Smooth muscle cell (in vitro differentiated cells): Measurements from ENCODE around the gene GATAD2A. TPM values are rescaled to one million over a fixed set of nuclear protein-coding genes. Genes with fewer than 3 reads are reported as not detected.

Experiments used
- DNase-seq: peaks from one replicate; lab custom pipeline; 2025; ENCODE audit not compliant: unreplicated experiment; lab: John Stamatoyannopoulos, UW
- H2AFZ ChIP-seq: fragments of 200-600 bp; sonication (generic); 2 replicates; pipeline ENCODE4 v1.6.0; 2016; ENCODE audit warnings: antibody characterized with exemption, low read depth, mild to moderate bottlenecking
- H3F3A ChIP-seq: fragments of 200-600 bp; sonication (generic); 2 replicates; pipeline ENCODE4 v1.6.0; 2017; ENCODE audit warnings: antibody characterized with exemption, low read depth
- H3K27ac ChIP-seq: fragments of 200-600 bp; sonication (generic); 2 replicates; pipeline ENCODE4 v1.5.1; 2016; ENCODE audit warnings: low read depth, mild to moderate bottlenecking
- H3K27me3 ChIP-seq: fragments of 200-600 bp; sonication (generic); 2 replicates; pipeline ENCODE4 v1.6.1; 2016; ENCODE audit warnings: low read depth, mild to moderate bottlenecking
- H3K36me3 ChIP-seq: fragments of 200-600 bp; sonication (generic); 2 replicates; pipeline ENCODE4 v1.5.1; 2016; ENCODE audit warnings: low read depth
- H3K4me1 ChIP-seq: fragments of 200-600 bp; sonication (generic); 2 replicates; pipeline ENCODE4 v1.5.1; 2016; ENCODE audit warnings: low read depth
- H3K4me2 ChIP-seq: fragments of 200-600 bp; sonication (generic); 2 replicates; pipeline ENCODE4 v1.6.0; 2016; ENCODE audit warnings: mild to moderate bottlenecking
- H3K4me3 ChIP-seq: fragments of 200-600 bp; sonication (generic); 2 replicates; pipeline ENCODE4 v1.5.1; 2016; ENCODE audit warnings: mild to moderate bottlenecking
- H3K79me2 ChIP-seq: fragments of 200-600 bp; sonication (generic); 2 replicates; pipeline ENCODE4 v1.6.0; 2016; ENCODE audit warnings: low read depth, mild to moderate bottlenecking
- H3K9ac ChIP-seq: fragments of 200-600 bp; sonication (generic); 2 replicates; pipeline ENCODE4 v1.6.0; 2016; ENCODE audit warnings: low read depth
- H3K9me3 ChIP-seq: fragments of 200-600 bp; sonication (generic); replicated peaks from 2 replicates; pipeline ENCODE4 v1.5.1; 2016; ENCODE audit warnings: low read depth
- H4K20me1 ChIP-seq: fragments of 200-600 bp; sonication (generic); 2 replicates; pipeline ENCODE4 v1.6.0; 2016; ENCODE audit warnings: low read depth
- CTCF ChIP-seq: fragments of 200-600 bp; sonication (generic); IDR thresholded peaks from 2 replicates; pipeline ENCODE4 v1.5.1; 2017; ENCODE audit warnings: borderline replicate concordance, mild to moderate bottlenecking, antibody characterized with exemption; ENCODE audit not compliant: insufficient read depth, poor library complexity, severe bottlenecking
- WGBS: methylation state at CpG from one replicate; pipeline ENCODE4 v1.1.7; 2016; ENCODE audit warnings: low lambda C conversion rate; 5-methylcytosine and 5-hydroxymethylcytosine counted together
- polyA plus RNA-seq: library from polyadenylated mRNA; unstranded; fragments of >200 nt; fragmentation: Nextera tagmentation; extraction: Ambion mirVana; gene quantifications from 2 replicates; pipeline ENCODE4 v1.2.1, GENCODE V29; 2016
- total RNA-seq: library from RNA; depleted of rRNA; stranded (reverse); fragments of >200 nt; gene quantifications from 2 replicates; pipeline ENCODE4 v1.2.3, GENCODE V29; 2014

GATAD2A gene
- total and polyA plus RNA-seq, 2 experiments from 2014 or later = 26.8 to 27.0 TPM

GRCh38 chr19:19461671-19462622 lies 56.5 kb downstream of the GATAD2A start:
- Histone ChIP-seq H3K79me2 (peaks cover 91% of the 10 kb centered on the region), H3K4me3 (no peak overlapping the region), H3K9me3 (no peaks in the 10 kb centered on the region), H3K27me3 (no peaks in the 10 kb centered on the region), H3K9ac (peak overlapping the region; percentile 4), H3K27ac (peak overlapping the region; percentile 85), H2AFZ (no peak overlapping the region), H3K36me3 (peaks cover 10% of the 10 kb centered on the region), H3F3A (peaks cover 5% of the 10 kb centered on the region), H3K4me2 (peak overlapping the region; percentile 78), H3K4me1 (peaks cover 63% of the 10 kb centered on the region), H4K20me1 (peaks cover 67% of the 10 kb centered on the region)
- no peak for TF ChIP-seq CTCF
- 31% methylated on average over 27 of the region's 27 CpGs for WGBS
- peak; percentile 10 for DNase-seq

- Histone ChIP-seq H3K9ac (peak overlapping the region; percentile 71), H3K4me2 (peak overlapping the region; percentile 78), H3K27ac (peak overlapping the region; percentile 85), H4K20me1 (peaks cover 53% of the 10 kb centered on the region), H3K36me3 (peaks cover 13% of the 10 kb centered on the region), H3K79me2 (peaks cover 87% of the 10 kb centered on the region), H3K27me3 (no peaks in the 10 kb centered on the region), H3F3A (peaks cover 5% of the 10 kb centered on the region), H3K4me3 (no peak overlapping the region), H3K4me1 (peaks cover 57% of the 10 kb centered on the region), H2AFZ (no peak overlapping the region), H3K9me3 (peaks cover 12% of the 10 kb centered on the region)
- TF ChIP-seq CTCF = no peak
- no peak for DNase-seq
- 71% methylated on average over 19 of the region's 19 CpGs for WGBS
Observed at GRCh38 chr19:19463348-19464117, 58.1 kb downstream of the GATAD2A start.

GRCh38 chr19:19464339-19465098 lies 59.0 kb downstream of the GATAD2A start:
- Histone ChIP-seq H3K79me2 (peaks cover 87% of the 10 kb centered on the region), H3K4me3 (no peak overlapping the region), H3K36me3 (peaks cover 23% of the 10 kb centered on the region), H3K27ac (peak overlapping the region; percentile 85), H3K27me3 (no peaks in the 10 kb centered on the region), H3F3A (peaks cover 3% of the 10 kb centered on the region), H3K4me2 (peak overlapping the region; percentile 78), H3K4me1 (peaks cover 49% of the 10 kb centered on the region), H3K9ac (peak overlapping the region; percentile 71), H2AFZ (no peak overlapping the region), H4K20me1 (peaks cover 43% of the 10 kb centered on the region), H3K9me3 (peaks cover 17% of the 10 kb centered on the region)
- no peak for DNase-seq
- 29% methylated on average over 13 of the region's 13 CpGs for WGBS
- no peak for TF ChIP-seq CTCF
